Endodermal cell (in vitro differentiated cells): ENCODE data around the gene PARP9. TPM values are rescaled to one million over a fixed set of nuclear protein-coding genes. Genes with fewer than 3 reads are reported as not detected.

Experiments used
- DNase-seq: peaks from one replicate; pipeline ENCODE4 v3.0.0-alpha.2; 2017
- H3K27ac ChIP-seq: 2 replicates; pipeline ENCODE4 v1.5.1; 2013; ENCODE audit warnings: mild to moderate bottlenecking, low read depth, low read length, moderate library complexity
- H3K27me3 ChIP-seq: 2 replicates; pipeline ENCODE4 v1.6.1; 2013; ENCODE audit warnings: mild to moderate bottlenecking, low read length, moderate library complexity; ENCODE audit not compliant: insufficient read depth, control insufficient read depth, poor library complexity, severe bottlenecking
- H3K36me3 ChIP-seq: 2 replicates; pipeline ENCODE4 v1.7.0; 2013; ENCODE audit warnings: mild to moderate bottlenecking, low read length, moderate library complexity; ENCODE audit not compliant: control insufficient read depth, insufficient read depth
- H3K4me1 ChIP-seq: one replicate; pipeline ENCODE4 v1.7.0; 2013; ENCODE audit warnings: low read length; ENCODE audit not compliant: control insufficient read depth, insufficient read depth
- H3K4me3 ChIP-seq: 2 replicates; pipeline ENCODE4 v1.5.1; 2013; ENCODE audit warnings: mild to moderate bottlenecking, low read length, moderate library complexity
- H3K9ac ChIP-seq: 2 replicates; pipeline ENCODE4 v1.6.1; 2013; ENCODE audit warnings: mild to moderate bottlenecking, low read length, moderate library complexity; ENCODE audit not compliant: poor library complexity, severe bottlenecking; ENCODE audit errors: extremely low read depth
- H3K9me3 ChIP-seq: 2 replicates; pipeline ENCODE4 v1.6.1; 2013; ENCODE audit warnings: mild to moderate bottlenecking, low read length, moderate library complexity; ENCODE audit not compliant: control insufficient read depth
- H3K27ac Mint-ChIP-seq: 2 replicates; pipeline ENCODE4 v1.8.0; 2020; ENCODE audit warnings: mixed read lengths
- H3K27me3 Mint-ChIP-seq: 2 replicates; pipeline ENCODE4 v1.8.0; 2021; ENCODE audit warnings: mild to moderate bottlenecking, mixed read lengths; ENCODE audit not compliant: insufficient read depth
- H3K36me3 Mint-ChIP-seq: 2 replicates; pipeline ENCODE4 v1.8.0; 2020; ENCODE audit warnings: low read depth, mixed read lengths
- H3K4me1 Mint-ChIP-seq: 2 replicates; pipeline ENCODE4 v1.8.0; 2020; ENCODE audit warnings: mixed read lengths
- H3K4me3 Mint-ChIP-seq: 2 replicates; pipeline ENCODE4 v1.8.0; 2020; ENCODE audit warnings: mild to moderate bottlenecking, moderate library complexity, mixed read lengths
- H3K9me3 Mint-ChIP-seq: 2 replicates; pipeline ENCODE4 v1.8.0; 2020; ENCODE audit warnings: mild to moderate bottlenecking, mixed read lengths
- CTCF ChIP-seq: fragments of 200-600 bp; sonication (generic); conservative IDR thresholded peaks from 2 replicates; pipeline ENCODE4 v1.5.0; 2021; ENCODE audit warnings: antibody characterized with exemption, mild to moderate bottlenecking
- WGBS, 2 experiments: methylation state at CpG; one replicate each; pipeline versions ENCODE4 v1.1.5 to v1.1.7; 2013; ENCODE audit warnings: missing lambda C conversion rate in 2 of 2, mixed read lengths in 1 of 2; ENCODE audit not compliant: insufficient coverage in 1 of 2, insufficient read length in 1 of 2; 5-methylcytosine and 5-hydroxymethylcytosine counted together
- total RNA-seq, 2 donors: library from RNA; stranded (reverse); fragmentation: NEBNext Ultra II Directional in 1 of 2; extraction: Animal tissue kit (Norgen Biotek cat#: 25700) in 1 of 2; gene quantifications; 2 replicates in 1 of 2; 3 replicates in 1 of 2; pipeline ENCODE4 v1.2.1, GENCODE V29; 2021

Gene PARP9
- total RNA-seq, 2 donors from 2014 or later = 3.7 to 4.3 TPM

- no peaks in the 10 kb centered on the region for H3K27me3 Mint-ChIP-seq
- Histone ChIP-seq H3K27ac (no peak overlapping the region), H3K4me3 (no peak overlapping the region), H3K36me3 (no peaks in the 10 kb centered on the region), H3K9me3 (no peaks in the 10 kb centered on the region), H3K27me3 (no peaks in the 10 kb centered on the region), H3K4me1 (no peaks in the 10 kb centered on the region), H3K9ac (no peak overlapping the region)
- TF ChIP-seq CTCF = no peak
- no peak overlapping the region for H3K27ac Mint-ChIP-seq
- no peaks in the 10 kb centered on the region for H3K9me3 Mint-ChIP-seq
- DNase-seq = no peak
- H3K4me3 Mint-ChIP-seq = no peak overlapping the region
- H3K4me1 Mint-ChIP-seq = no peaks in the 10 kb centered on the region
- no peaks in the 10 kb centered on the region for H3K36me3 Mint-ChIP-seq
Observed at GRCh38 chr3:122594025-122594424, 29.9 kb upstream of the PARP9 start.

- no peak overlapping the region for H3K4me3 Mint-ChIP-seq
- H3K27me3 Mint-ChIP-seq = no peaks in the 10 kb centered on the region
- Histone ChIP-seq H3K4me1 (no peaks in the 10 kb centered on the region), H3K4me3 (no peak overlapping the region), H3K36me3 (no peaks in the 10 kb centered on the region), H3K9ac (no peak overlapping the region), H3K27me3 (no peaks in the 10 kb centered on the region), H3K27ac (no peak overlapping the region), H3K9me3 (no peaks in the 10 kb centered on the region)
- TF ChIP-seq CTCF = no peak
- WGBS, 2 experiments = 91 to 94% methylated on average over 2 of the region's 2 CpGs
- H3K9me3 Mint-ChIP-seq = no peaks in the 10 kb centered on the region
- H3K27ac Mint-ChIP-seq = no peak overlapping the region
- DNase-seq = no peak
- no peaks in the 10 kb centered on the region for H3K36me3 Mint-ChIP-seq
- no peaks in the 10 kb centered on the region for H3K4me1 Mint-ChIP-seq
Observed at GRCh38 chr3:122590610-122591009, 26.5 kb upstream of the PARP9 start.

GRCh38 chr3:122589297-122589696, 25.2 kb upstream of the PARP9 start:
- Mint-ChIP-seq H3K4me1 (no peaks in the 10 kb centered on the region), H3K27ac (no peak overlapping the region), H3K27me3 (no peaks in the 10 kb centered on the region), H3K4me3 (no peak overlapping the region), H3K36me3 (no peaks in the 10 kb centered on the region), H3K9me3 (no peaks in the 10 kb centered on the region)
- no peak for TF ChIP-seq CTCF
- Histone ChIP-seq H3K9me3 (peaks cover under 1% of the 10 kb centered on the region), H3K27me3 (no peaks in the 10 kb centered on the region), H3K27ac (no peak overlapping the region), H3K9ac (no peak overlapping the region), H3K36me3 (no peaks in the 10 kb centered on the region), H3K4me3 (no peak overlapping the region), H3K4me1 (no peaks in the 10 kb centered on the region)
- no peak for DNase-seq
- 74 to 100% methylated on average over 2 to 5 of the region's 5 CpGs for WGBS, 2 experiments
